Thyroid gland (tissue), 4 donors: ENCODE data around the gene DNAH1.

Experiments
- POLR2A ChIP-seq, 2 donors: fragments of 450-650 bp; IDR thresholded peaks; one replicate each; pipeline ENCODE4 v1.6.1; 2017; ENCODE audit warnings: antibody characterized with exemption in 2 of 2, mild to moderate bottlenecking in 2 of 2, moderate library complexity in 1 of 2
- TF ChIP-seq, protein P1 (sequence below), 6 experiments: fragments of 200-600 bp in 3 of 6; fragments of 450-650 bp in 3 of 6; sonication (generic) in 3 of 6; IDR thresholded peaks; one replicate each; pipeline ENCODE4 v1.5.1; 2016 to 2019; ENCODE audit warnings: antibody characterized with exemption in 6 of 6, mild to moderate bottlenecking in 2 of 6, inconsistent platforms in 1 of 6, moderate library complexity in 1 of 6

DNA sequence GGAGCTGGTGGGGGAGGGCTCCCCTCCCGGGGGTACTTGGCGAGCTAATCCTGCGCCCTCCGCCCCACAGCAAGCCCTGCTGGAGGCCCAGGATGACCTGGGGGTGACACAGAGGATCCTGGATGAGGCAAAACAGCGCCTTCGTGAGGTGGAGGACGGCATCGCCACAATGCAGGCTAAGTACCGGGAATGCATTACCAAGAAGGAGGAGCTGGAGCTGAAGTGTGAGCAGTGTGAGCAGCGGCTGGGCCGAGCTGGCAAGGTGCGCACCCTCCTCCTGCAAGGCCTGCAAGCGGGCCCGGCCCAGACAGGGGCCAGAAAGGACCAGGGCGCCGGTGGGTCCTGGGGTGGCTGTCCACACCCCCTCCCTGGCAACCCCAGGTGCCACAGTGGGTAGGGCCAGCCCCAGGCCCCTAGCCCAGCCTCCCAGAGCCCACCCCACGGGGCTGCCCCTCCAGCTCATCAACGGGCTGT, 72.3 kb downstream of the DNAH1 start:
- TF ChIP-seq, protein P1, sequence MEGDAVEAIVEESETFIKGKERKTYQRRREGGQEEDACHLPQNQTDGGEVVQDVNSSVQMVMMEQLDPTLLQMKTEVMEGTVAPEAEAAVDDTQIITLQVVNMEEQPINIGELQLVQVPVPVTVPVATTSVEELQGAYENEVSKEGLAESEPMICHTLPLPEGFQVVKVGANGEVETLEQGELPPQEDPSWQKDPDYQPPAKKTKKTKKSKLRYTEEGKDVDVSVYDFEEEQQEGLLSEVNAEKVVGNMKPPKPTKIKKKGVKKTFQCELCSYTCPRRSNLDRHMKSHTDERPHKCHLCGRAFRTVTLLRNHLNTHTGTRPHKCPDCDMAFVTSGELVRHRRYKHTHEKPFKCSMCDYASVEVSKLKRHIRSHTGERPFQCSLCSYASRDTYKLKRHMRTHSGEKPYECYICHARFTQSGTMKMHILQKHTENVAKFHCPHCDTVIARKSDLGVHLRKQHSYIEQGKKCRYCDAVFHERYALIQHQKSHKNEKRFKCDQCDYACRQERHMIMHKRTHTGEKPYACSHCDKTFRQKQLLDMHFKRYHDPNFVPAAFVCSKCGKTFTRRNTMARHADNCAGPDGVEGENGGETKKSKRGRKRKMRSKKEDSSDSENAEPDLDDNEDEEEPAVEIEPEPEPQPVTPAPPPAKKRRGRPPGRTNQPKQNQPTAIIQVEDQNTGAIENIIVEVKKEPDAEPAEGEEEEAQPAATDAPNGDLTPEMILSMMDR (IDR thresholded peaks at IDR 0.05) = no peak
- no peak for TF ChIP-seq POLR2A (IDR thresholded peaks at IDR 0.05)
